ENCODE results near the gene CLEC16A.

Gene CLEC16A

DNA sequence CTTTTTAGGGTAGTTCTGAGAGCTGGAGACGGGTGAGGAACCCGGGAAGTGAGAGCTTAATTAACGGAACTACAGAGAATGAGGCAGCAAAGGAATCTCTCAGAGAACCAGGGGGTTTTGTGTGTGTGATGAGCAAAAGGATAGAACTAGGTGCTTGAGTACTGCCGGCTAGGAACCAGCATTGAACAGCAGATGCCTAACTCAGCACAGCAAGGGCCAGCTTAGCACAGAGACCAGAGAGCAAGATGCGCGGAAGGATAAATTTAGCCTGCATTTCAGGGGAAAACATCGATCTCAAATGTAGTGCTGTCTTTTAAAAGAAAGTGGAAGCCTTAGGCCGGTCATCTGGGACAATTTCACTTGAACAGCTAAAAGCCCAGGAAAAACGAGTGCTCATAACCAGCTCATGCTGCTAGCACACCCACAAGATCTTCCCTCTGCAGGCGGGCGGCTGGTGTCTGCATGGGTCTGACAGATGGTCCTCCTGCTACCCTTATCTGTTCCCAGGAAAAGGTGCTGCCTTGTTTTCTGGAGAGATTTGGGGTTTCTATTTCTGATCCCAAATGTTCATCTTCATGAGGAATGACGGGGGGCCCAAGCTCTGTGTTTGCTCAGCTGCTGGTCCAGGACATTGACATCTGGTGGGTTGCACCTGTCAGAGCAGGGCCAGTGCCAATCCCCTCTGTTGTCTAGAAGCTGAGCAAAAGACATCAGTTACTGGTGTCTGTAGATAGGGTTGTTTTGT, 207.7 kb downstream of the CLEC16A start:
- no peak for DNase-seq (ENCODE audit: low spot score)
- TF ChIP-seq, protein P1, sequence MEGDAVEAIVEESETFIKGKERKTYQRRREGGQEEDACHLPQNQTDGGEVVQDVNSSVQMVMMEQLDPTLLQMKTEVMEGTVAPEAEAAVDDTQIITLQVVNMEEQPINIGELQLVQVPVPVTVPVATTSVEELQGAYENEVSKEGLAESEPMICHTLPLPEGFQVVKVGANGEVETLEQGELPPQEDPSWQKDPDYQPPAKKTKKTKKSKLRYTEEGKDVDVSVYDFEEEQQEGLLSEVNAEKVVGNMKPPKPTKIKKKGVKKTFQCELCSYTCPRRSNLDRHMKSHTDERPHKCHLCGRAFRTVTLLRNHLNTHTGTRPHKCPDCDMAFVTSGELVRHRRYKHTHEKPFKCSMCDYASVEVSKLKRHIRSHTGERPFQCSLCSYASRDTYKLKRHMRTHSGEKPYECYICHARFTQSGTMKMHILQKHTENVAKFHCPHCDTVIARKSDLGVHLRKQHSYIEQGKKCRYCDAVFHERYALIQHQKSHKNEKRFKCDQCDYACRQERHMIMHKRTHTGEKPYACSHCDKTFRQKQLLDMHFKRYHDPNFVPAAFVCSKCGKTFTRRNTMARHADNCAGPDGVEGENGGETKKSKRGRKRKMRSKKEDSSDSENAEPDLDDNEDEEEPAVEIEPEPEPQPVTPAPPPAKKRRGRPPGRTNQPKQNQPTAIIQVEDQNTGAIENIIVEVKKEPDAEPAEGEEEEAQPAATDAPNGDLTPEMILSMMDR (IDR thresholded peaks at IDR 0.05; ENCODE audit: extremely low read depth, missing control alignments) = no peak

DNA sequence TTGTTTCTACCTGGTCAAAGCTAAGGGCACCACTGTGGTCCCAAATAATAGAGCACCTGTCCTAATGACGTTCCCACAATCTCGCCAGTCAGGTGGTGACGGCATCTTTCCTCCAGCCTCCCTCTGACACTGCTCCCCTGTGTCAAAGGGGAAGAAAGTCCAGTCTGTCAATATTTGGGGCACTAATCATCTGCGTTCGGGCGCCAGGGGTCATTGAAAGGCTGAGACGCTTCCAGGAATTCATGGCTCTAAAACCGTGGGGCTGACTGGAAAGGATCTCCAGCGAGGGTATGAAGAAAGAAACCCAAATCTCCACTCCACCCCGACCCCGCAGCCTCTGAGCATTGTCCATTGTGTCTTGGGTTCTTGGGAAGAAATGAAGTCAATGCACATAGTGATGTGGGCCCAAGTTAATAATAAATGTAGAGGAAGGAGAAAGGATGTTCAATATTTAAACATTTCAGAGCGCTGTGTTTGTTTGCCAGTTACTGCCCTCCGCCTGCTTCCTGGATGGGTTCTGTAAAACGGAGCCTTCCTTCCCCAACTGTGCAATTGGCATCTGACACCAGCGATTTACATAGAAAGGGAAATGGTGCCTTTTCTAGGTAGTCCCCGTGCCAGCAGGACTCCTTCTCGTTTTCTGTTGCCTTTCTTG, 208.4 kb downstream of the CLEC16A start:
- DNase-seq (ENCODE audit: low spot score) = no peak
- TF ChIP-seq, protein P1 (IDR thresholded peaks at IDR 0.05; ENCODE audit: extremely low read depth, missing control alignments) = no peak

DNA sequence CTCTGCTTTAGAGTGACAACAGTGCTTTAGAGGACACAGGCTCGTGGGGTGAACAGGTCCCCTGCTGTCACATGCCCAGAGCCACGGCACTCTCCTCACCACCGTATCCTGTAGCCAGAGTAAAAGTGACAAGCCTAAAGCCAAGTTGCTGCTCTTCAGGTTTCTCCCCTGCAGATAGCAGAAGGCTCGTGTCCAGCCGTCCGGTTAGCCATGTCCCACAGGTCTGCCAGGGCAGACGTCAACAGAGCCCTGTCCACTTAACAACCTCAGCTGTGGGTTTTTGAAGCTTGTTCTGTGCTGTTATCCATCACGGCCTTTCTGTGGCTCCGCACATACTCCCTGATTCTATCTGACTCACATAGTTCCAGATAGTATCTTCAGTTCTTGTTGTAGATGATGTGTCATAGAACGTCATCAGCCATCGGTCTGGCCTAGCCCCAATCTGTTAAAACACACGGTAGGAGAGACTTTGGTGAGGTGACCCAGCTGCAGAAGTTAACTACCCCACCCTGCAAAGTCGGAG, 211.0 kb downstream of the CLEC16A start:
- TF ChIP-seq, protein P1 (IDR thresholded peaks at IDR 0.05; ENCODE audit: extremely low read depth, missing control alignments) = no peak
- no peak for DNase-seq (ENCODE audit: low spot score)

DNA sequence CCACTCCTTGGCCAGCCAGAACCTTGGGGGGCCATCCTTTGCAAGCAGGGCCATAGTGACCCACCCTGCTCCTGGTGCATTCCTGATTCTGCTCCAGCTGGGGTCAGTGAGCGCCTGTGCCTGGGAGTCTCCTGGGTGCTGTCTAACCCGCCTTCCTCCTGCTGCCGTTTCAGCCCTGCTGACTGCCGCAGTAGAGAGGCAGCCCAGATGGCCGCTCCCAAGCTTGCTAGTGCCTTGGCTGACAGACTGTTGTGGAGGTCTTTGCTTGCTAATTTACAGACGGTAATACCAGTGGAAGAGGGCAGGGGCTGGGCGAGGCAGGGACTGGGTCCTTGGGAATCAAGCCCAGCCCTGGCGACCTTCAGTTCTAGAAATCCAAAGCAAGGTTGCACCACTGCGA, 212.0 kb downstream of the CLEC16A start:
- TF ChIP-seq, protein P1 (IDR thresholded peaks at IDR 0.05; ENCODE audit: extremely low read depth, missing control alignments) = no peak
- no peak for DNase-seq (ENCODE audit: low spot score)

DNA sequence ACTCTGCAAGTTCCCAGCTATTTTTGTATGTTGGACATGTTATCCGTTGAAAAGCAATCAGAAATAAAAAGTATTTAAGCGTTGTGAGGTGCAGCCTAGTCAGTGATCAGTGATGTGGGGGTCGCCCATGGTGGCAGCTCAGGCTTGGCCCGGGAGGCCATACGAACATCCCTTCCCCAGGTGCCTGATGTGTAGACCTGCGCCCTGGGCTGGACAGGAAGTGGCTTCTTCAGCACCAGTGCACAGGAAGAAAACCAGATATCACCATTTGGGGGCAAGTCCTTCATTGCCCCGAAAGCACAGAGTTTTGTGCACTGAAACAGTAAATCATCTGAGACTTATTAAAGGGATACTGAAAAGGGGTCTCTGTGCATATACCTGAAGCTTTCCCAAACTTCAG, 212.8 kb downstream of the CLEC16A start:
- TF ChIP-seq, protein P1 (IDR thresholded peaks at IDR 0.05; ENCODE audit: extremely low read depth, missing control alignments) = no peak
- DNase-seq (ENCODE audit: low spot score) = peak; percentile 50

DNA sequence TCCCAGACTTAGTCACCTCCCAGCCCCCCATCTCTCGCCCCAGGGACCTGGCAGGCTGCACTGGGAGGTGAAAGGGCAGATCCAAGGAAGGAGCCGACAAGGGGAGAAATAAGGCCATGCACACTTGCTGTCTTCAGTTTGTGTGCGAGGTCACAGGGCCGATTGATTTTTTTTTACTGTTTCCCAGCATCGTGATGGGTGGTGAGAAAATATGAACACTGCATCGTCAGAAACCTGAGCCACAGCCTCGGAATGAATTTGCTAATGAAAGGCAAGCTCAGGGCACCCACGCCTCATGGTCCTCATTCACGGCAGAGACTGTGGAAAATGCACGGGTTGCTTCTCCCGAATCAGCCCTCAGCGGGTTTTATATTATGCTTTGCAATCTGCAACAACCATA, 213.7 kb downstream of the CLEC16A start:
- TF ChIP-seq, protein P1 (IDR thresholded peaks at IDR 0.05; ENCODE audit: extremely low read depth, missing control alignments) = no peak
- DNase-seq (ENCODE audit: low spot score) = no peak

DNA sequence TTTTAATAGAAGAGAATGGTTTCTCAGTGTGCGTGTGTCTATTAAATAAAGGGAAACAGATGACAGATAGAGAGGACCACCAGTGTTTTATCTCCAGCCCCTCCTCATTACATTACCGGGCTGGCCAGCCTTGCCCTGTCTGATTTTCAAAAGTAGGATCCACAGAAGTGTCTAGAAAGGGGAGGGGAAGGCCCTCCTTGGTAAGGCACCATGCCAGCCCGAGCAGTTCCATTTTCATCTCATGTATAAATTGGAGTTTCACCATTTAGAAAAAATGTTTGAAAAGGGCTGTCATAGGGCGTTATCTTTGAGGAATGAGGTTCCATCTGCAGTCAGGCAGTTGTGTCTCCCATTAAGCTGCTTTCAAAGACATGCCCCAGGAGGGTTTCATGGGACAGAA, 214.9 kb downstream of the CLEC16A start:
- DNase-seq (ENCODE audit: low spot score) = no peak

More for the DNA sequence above, 214.9 kb downstream of the CLEC16A start:
- TF ChIP-seq, protein P1 (IDR thresholded peaks at IDR 0.05; ENCODE audit: extremely low read depth, missing control alignments) = no peak

All from GM20000 (cell line).